ENCODE data around the gene TNFRSF1A.

Gene TNFRSF1A

GRCh38 chr12:6336889-6337853 is 4.7 kb downstream of the TNFRSF1A start:
- peak; percentile 36 for DNase-seq

GRCh38 chr12:6336079-6336888 is 5.6 kb downstream of the TNFRSF1A start:
- no peak for DNase-seq

GRCh38 chr12:6335451-6336078 is 6.3 kb downstream of the TNFRSF1A start:
- peak; percentile 76 for DNase-seq

- no peak for DNase-seq
These were observed 6.9 kb downstream of the TNFRSF1A start for GRCh38 chr12:6334940-6335450.

GRCh38 chr12:6334359-6334758 is 7.5 kb downstream of the TNFRSF1A start:
- DNase-seq = no peak

- DNase-seq = no peak
These were observed 8.3 kb downstream of the TNFRSF1A start for GRCh38 chr12:6333566-6333965.

GRCh38 chr12:6333029-6333428 is 8.8 kb downstream of the TNFRSF1A start:
- no peak for DNase-seq

DNA sequence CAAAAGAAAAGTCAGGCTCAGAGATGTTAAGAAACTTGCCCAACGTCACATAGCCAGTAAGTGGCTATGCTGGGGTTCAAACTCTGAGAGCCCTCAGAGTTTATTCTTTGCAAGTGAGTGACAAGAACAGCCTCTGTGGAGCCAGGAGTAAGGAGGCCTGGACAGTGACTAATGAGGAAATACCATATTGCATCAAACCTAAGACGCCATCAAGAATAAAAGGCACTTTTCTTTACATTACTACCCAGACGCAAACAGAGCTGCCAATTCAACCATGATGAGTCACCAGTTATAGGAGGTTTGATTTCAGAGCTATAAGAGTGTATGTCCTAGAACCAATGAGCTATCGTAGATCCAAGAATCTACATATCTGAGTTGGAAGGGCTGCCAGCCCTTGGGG is 9.4 kb downstream of the TNFRSF1A start:
- no peak for DNase-seq

- DNase-seq = no peak
These were observed 10.7 kb downstream of the TNFRSF1A start for GRCh38 chr12:6330999-6331714.

DNA sequence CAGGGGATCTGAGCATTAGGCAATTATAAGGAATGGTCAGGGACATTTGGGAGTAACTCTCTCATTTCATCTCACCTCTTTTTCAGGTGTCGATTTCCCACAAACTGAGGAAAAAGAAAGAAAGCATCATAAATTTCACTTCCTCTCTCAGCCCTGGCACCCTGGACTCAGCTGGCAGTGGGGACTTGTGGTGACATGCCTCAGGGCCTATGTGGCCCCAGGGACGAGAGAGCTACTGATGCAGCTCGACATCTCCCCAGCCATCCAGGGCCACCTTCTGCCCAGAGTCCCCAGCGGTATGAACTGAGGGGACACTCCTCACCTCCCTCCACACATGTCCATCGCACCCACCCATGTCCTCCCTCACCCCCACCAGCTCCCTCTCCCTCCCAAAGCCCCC is 11.7 kb downstream of the TNFRSF1A start:
- no peak for DNase-seq

DNA sequence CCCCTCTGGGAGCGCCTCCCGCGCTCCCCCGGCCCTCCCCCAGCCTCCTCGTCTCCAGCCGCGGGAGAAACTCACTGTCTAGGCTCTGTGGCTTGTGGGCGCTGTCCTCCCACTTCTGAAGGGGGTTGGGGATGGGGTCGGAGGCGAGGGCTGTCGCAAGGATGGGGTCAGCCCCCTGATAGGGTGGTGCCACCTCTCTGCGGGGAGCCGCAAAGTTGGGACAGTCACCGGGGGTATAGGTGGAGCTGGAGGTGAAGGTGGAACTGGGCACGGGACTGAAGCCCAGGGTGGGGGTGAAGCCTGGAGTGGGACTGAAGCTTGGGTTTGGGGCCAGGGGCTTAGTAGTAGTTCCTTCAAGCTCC is 12.2 kb downstream of the TNFRSF1A start:
- DNase-seq = no peak

DNA sequence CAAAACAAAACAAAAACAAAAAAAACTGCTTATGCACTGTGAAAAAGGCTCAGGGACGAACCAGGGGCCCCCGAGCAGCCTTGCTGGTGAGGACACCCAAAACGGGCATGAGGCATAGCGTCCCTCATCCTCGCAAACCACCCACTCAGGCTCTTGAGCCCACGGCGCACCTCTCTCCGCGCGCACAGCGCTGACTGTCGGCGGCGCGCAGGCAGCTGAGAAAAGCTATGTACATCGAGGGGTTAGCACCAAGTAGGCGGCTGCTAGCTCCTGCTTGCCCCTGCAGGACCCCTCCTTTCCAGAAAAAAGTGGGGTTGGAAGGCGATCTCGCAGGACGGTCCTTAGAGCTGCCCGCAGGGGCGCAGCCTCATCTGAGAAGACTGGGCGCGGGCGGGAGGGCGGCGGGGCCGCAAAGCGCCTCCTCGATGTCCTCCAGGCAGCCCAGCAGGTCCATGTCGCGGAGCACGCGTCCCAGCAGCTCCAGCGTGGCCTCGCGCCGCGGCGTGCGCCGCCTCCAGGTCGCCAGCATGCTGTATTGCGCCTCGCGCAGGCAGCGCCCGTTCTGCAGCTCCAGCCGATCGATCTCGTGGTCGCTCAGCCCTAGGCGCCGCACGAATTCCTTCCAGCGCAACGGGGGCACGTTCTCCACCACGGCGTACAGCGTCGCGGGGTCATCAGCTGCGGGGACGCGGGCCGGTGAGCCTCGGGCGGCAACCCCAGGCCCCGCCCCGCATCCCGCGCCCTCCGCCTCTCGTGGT is 12.8 kb downstream of the TNFRSF1A start:
- DNase-seq = no peak

DNA sequence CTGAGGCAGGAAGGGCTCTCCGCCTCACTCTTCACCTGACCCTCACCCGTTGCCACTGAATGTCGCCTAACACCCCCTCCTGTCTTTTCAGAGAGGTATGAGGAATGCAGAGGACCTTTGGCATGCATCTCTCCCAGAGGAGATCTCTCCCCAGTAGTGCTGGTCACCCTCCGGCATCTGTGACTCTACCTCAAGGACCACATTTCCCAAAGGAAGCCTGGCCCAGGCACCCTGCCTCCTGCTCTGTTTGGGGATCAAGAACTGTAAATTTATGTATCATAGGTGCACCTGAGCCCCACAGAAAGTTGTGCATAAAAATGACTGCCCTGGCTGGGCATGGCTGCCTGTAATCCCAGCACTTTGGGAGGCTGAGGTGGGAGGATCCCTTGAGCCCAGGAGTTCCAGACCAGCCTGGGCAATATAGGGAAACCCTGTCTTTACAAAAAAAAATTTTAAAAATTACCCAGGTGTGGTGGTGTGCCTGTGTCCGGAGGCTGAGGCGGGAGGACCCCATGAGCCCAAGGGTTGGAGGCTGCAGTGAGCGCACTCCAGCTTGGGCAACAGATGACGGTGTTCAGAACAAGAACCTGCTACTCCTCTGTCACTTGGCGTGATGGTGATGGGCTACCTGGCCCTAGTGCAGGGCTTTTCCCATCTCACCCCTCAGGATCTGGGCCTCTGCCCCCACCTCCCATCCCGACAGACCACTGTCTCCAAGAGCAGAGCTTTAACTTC is 13.7 kb downstream of the TNFRSF1A start:
- DNase-seq = no peak

GRCh38 chr12:6327229-6328041 is 14.4 kb downstream of the TNFRSF1A start:
- DNase-seq = no peak

DNA sequence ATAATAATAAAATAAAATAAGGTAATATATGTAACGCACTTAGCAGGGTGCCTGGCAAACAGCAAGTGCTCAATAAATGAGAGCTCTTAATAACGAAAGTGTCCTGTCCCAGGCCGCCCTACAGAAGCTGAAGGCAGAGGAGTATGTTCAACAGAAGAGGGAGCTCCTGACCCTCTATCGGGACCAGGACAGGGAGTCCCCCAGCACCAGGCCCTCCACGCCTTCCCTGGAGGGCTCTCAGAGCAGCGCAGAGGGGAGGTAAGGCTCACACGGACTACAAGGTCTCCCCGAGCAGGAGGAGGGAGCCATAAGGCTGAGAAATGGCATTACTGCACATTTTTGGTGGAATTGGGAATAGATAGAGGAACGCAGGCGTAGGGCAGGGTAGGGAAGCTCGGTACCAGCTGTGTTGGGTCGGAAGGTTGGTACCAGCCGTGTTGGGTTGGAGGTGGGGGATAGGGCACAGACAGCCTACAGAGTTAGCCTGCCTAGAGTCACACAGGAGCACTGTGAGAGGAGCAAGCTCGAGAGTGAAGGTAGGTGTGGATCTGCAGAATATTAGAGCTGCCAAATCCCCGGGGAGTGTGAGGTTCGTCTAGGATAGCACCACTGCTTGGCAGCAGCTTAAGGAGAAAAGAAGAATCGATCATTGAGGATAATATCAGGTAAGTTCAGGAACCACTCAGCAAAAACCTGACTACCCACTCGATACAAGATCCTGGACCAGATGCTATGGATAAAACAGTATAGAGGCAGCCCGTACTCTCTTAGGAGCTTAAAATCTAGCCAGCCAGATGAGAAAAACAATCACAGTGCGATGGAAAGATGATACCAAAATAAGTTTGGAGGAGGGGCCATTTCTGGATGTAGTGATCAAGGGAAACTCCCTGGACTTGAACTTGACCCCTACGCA is 15.3 kb downstream of the TNFRSF1A start:
- DNase-seq = no peak

DNA sequence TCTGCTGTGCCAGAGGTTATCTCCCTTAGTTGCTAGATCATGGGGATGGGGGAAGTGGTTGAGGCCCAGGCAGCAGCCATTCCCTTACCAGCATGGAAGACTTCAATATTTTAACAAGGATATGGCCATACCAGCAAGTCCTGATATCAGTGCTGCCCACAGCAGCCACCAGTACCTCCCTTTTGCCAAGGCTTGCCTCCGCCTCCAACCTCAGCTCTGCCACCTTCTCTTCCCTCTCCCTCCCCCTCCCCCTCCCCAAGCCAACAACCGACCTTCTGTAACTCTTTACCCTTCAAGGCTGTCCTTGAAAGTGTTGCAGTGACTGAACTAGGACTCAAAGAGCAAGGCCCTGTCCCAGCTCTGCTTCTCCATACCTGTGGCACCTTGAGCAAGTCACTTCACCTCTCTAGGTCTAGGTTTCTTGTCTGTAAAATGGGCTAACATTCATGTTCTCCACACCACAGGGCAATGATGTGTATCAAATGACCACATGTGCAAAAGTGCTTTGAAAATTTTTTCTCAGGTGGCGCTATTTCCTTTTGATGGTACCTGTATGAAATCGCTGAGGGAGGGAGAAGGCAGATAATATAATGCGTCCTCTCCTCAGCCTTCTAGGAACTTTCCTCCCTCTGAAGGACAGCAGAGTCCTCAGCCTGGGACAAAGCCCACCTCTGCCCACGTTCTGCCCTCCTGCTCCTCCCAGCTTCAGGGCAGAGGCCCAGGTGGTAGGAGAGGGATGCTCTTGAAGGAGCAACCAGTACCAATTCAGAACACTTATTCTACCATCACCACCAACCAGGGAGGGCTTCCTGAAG is 16.7 kb downstream of the TNFRSF1A start:
- no peak for DNase-seq

GRCh38 chr12:6323995-6324711 is 17.7 kb downstream of the TNFRSF1A start:
- no peak for DNase-seq

All from activated CD4-positive, alpha-beta T cell treated with anti-CD3 and anti-CD28 coated beads for 1 hour (primary cell).